ENCODE measurements around the gene MYMX. TPM values are rescaled to one million over a fixed set of nuclear protein-coding genes. Genes with fewer than 3 reads are reported as not detected.

The MYMX gene
- total and polyA plus RNA-seq, 2 of the 13 experiments (the other 11 are each of a cell fraction or from before 2014, with no cell fraction given), result not detected

- no peak for TF ChIP-seq NR0B2 (CRISPR knock-in tag; IDR thresholded peaks at IDR 0.05)
- no peak for TF ChIP-seq PLSCR1 (CRISPR knock-in tag; IDR thresholded peaks at IDR 0.05; ENCODE audit: borderline replicate concordance)
- TF ChIP-seq SMARCE1 (IDR thresholded peaks at IDR 0.05; ENCODE audit: borderline replicate concordance), result no peak
- no peak for TF ChIP-seq ZNF30 (CRISPR knock-in tag; IDR thresholded peaks at IDR 0.05)
- TF ChIP-seq TFE3 (CRISPR knock-in tag; IDR thresholded peaks at IDR 0.05), result no peak
- TF ChIP-seq TBX3 (IDR thresholded peaks at IDR 0.05; ENCODE audit: borderline replicate concordance), result no peak
These were observed 43.9 kb downstream of the MYMX start (continued) for GRCh38 chr6:44260451-44261297.

GRCh38 chr6:44261581-44261980 lies 44.9 kb downstream of the MYMX start:
- H3K27me3 ChIP-seq (ENCODE audit: control insufficient read depth in 1 of 2, insufficient read depth in 2 of 2, low read length in 2 of 2), result no peaks in the 10 kb centered on the region; a peak in 1 of 5 replicates
- intact Hi-C loops (cut with micrococcal nuclease; ENCODE audit: unreplicated experiment) (no loop called here), in situ Hi-C loops (cut with HindIII; ENCODE audit: extremely low pct_ligation_motif_present, low pct_unique_long_range_greater_than_20kb) (no loop called here)
- CTCF ChIA-PET (ENCODE audit: low intra/inter-chr PET ratio, low total read pairs), result no interaction called here
- H3K4me1 ChIP-seq (ENCODE audit: insufficient read depth, low read length), result peaks cover 38% of the 10 kb centered on the region
- no peak overlapping the region for H3K9ac ChIP-seq (ENCODE audit: insufficient read depth, low read depth, low read length)
- H3K79me2 ChIP-seq (ENCODE audit: insufficient read depth, low read length), result peaks cover 20% of the 10 kb centered on the region
- H2AFZ ChIP-seq (ENCODE audit: low read length), result no peak overlapping the region
- FAIRE-seq (no peak), ATAC-seq (no peak), DNase-seq (ENCODE audit: low spot score) (no peak)
- BruUV-seq (replicated peaks), result no TSS peak
- no peak overlapping the region for H3K4me2 ChIP-seq (ENCODE audit: low read depth, low read length)
- POLR2A ChIA-PET, result interaction anchor here (1.3 to 1.4 kb wide), 2 partner anchors 15 to 17 kb away, joined by 5 to 6 read pairs; partner anchors contain the start of gene HSP90AB1
- H3K27ac ChIP-seq (ENCODE audit: extremely low read length, insufficient read depth, low read length), result no peak overlapping the region
- 100% methylated on average over 1 of the region's 8 CpGs for WGBS (ENCODE audit: low lambda C conversion rate)
- H3K36me3 ChIP-seq (replicated peaks in 1 of 2; ENCODE audit: control insufficient read depth in 1 of 2, insufficient read depth in 2 of 2, low read length in 2 of 2), result peaks cover 2 to 30% of the 10 kb centered on the region in 2 experiments
- no peak for TF ChIP-seq AKNA (CRISPR knock-in tag; IDR thresholded peaks at IDR 0.05; ENCODE audit: borderline replicate concordance)
- peak; percentile 50 for TF ChIP-seq AGO1 (IDR thresholded peaks at IDR 0.05; ENCODE audit: low read depth, low read length, poor library complexity, severe bottlenecking)
- no peak for TF ChIP-seq JUND (CRISPR knock-in tag; IDR thresholded peaks at IDR 0.05)
- no peak for TF ChIP-seq SALL2 (CRISPR knock-in tag; IDR thresholded peaks at IDR 0.05)
- TF ChIP-seq ETS1 (CRISPR knock-in tag; IDR thresholded peaks at IDR 0.05), result no peak
- no peaks in the 10 kb centered on the region for H3K9me3 ChIP-seq (ENCODE audit: low read length)
- H3K4me3 ChIP-seq (replicated peaks in 1 of 3; ENCODE audit: insufficient read depth in 1 of 3, low read depth in 2 of 3, low read length in 3 of 3), result no peak overlapping the region
- peaks cover 2% of the 10 kb centered on the region; the same call in 1 of the 2 replicates for H4K20me1 ChIP-seq (ENCODE audit: insufficient read depth, low read length)
